HEK293T (cell line): Measurements from ENCODE around the gene TMEM237.

ENCODE experiments used
- FOXM1 ChIP-seq: fragments of 450-650 bp; IDR thresholded peaks from 2 replicates; pipeline ENCODE4 v1.6.1; 2017; ENCODE audit warnings: mild to moderate bottlenecking, borderline replicate concordance
- LEF1 ChIP-seq: fragments of 450-650 bp; IDR thresholded peaks from 2 replicates; pipeline ENCODE4 v1.6.1; 2017; ENCODE audit warnings: mild to moderate bottlenecking, borderline replicate concordance
- SP1 ChIP-seq: fragments of 450-650 bp; IDR thresholded peaks from 2 replicates; pipeline ENCODE4 v1.6.1; 2017
- ZNF384 ChIP-seq: fragments of 450-650 bp; IDR thresholded peaks from 2 replicates; pipeline ENCODE4 v1.6.1; 2016

GRCh38 chr2:201673546-201673945, 30.2 kb upstream of the TMEM237 start:
- TF ChIP-seq ZNF384 = no peak
- no peak for TF ChIP-seq LEF1
- no peak for TF ChIP-seq FOXM1
- TF ChIP-seq SP1 = no peak
